HG02571 (cell line): ENCODE measurements around the gene PTPN22.
A peak's percentile ranks its signal among the peaks of the same experiment; 100 is the strongest.

Experiments
- ATAC-seq: cut with Tn5 transposase; IDR thresholded peaks from one replicate; pipeline ENCODE4 v1.9.1; 2021; ENCODE audit warnings: mild to moderate bottlenecking, moderate library complexity; ENCODE audit not compliant: unreplicated experiment

PTPN22 gene

GRCh38 chr1:113871597-113872113, at the start of gene PTPN22:
Gene PTPN22, minus strand, starts transcription at chr1:113871712.
- peak; percentile 95 for ATAC-seq

DNA sequence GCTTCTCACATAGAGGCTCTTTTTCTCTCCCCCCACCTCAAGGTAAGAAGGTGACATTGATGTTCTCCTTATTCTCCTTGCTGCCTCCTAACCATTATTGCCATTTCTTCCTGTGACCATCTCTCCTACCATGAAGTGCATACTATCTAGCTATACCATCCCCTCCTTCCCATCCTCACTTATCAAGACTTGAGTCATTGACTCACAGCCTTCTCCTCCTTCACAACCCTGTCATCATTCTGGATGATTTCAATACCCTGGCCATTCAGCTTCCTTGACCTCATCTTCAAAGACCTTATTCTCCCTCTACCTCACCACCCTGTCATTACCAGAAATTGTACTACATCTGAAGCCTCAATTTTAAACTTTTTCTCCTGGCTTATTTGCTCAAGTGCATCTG, 46.7 kb upstream of the PTPN22 start:
- ATAC-seq: no peak

DNA sequence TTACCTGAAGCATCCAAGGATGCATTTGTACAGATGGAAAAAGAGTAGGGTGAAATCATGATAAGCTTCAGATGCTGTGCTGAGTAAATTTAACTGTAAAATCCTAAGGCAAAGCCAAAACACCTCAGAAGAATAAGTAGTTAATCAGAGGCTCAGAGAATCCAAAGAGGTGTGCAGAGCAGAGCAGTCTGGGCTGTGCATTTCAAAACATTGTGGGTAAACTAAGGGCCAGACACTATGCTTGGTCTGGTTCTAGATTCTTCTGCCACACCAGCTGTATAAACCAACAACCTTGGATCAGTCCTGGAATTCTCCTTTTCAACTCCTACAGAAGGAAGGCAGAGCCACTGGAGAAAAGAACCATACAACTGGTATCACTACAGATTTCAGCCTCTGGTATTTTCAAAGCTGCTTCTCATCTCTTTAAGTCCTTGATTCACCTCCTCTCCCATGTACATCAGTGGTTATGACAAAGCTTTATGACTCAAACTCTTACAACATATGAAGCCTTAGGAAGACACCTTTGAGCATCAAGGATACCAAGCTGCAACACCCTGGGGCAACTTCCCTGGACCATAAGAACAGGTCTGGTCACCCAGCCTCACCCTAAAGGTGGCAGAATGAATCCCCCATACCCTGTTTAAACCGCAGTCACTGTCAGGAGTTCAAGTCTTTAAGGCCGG, 46.0 kb upstream of the PTPN22 start:
- ATAC-seq: no peak

- ATAC-seq: no peak
Observed at GRCh38 chr1:113916974-113917373, 45.5 kb upstream of the PTPN22 start.

GRCh38 chr1:113913887-113914664, 42.6 kb upstream of the PTPN22 start:
- ATAC-seq: no peak

- no peak for ATAC-seq
Observed at GRCh38 chr1:113913312-113913668, 41.8 kb upstream of the PTPN22 start.

GRCh38 chr1:113912594-113913311, 41.2 kb upstream of the PTPN22 start:
- no peak for ATAC-seq

DNA sequence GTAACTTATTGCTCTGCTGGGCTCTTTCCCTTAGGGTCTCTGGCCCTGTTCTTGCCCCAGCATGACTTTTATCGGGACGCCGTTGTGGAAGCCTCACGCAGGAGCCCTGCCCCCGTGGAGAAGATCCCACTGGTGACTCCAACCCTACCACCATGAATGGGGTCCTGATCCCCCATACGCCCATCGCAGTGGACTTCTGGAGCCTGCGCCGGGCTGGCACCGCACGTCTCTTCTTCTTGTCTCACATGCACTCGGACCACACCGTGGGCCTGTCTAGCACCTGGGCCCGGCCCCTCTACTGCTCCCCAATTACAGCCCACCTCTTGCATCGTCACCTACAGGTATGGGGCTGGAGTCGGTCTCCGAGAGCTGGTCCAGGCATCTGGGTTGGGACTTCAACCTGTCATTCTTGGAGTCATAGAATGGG, 33.9 kb upstream of the PTPN22 start:
- ATAC-seq: peak; percentile 2

- peak; percentile 89 for ATAC-seq
Observed at GRCh38 chr1:113904674-113905434, 33.3 kb upstream of the PTPN22 start, which contains the start of the genes AP4B1 and DCLRE1B. Gene AP4B1, minus strand, starts transcription at chr1:113904799. Its CDS starts 82 bp downstream, at chr1:113904717. Gene DCLRE1B, plus strand, starts transcription at chr1:113905326. Its CDS starts 261 bp downstream, at chr1:113905587.

DNA sequence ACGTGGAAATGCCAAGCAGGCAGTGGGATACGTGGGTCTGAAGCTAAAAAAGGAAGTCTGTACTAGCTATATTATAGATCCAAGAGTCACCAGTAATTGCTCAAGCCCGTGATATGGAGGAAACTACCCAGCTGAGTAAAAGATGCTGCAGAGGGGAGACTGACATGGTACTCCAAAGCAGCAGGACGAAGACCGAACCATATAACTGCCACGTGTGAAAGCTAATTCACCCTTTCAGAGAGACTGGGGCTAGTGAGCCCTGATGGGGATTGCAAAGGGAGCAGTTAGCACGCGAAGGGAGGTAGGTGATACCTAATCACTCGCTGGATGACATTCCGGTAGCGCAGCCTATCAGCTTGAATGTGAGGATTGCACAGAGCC, 32.8 kb upstream of the PTPN22 start:
- ATAC-seq: peak; percentile 25

GRCh38 chr1:113903501-113904292, 32.2 kb upstream of the PTPN22 start:
- ATAC-seq: no peak

- ATAC-seq: no peak
Observed at GRCh38 chr1:113901191-113901590, 29.7 kb upstream of the PTPN22 start.

DNA sequence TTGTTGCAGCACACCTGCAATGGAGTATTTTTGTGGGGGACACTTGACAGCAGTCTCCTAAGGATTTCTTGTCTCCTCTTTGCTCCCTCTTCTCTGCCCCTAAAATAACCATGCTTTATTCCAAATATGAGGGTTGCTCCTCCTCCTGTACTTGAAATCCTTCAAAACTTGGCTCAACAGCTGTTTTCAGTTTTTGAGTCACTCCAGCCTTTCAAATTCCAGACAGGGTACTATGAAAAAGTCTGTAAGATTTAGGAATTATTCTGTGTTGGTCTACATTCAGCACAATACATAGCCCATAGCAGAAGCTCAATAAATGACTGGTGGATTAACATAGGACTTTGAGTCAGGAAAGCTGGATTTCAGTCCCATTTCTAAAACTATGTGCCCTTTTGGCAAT, 27.6 kb upstream of the PTPN22 start:
- ATAC-seq: no peak

GRCh38 chr1:113898241-113898814, 26.8 kb upstream of the PTPN22 start:
- no peak for ATAC-seq

GRCh38 chr1:113895961-113896360, 24.4 kb upstream of the PTPN22 start:
- no peak for ATAC-seq

- ATAC-seq: no peak
Observed at GRCh38 chr1:113895098-113895497, 23.6 kb upstream of the PTPN22 start.

DNA sequence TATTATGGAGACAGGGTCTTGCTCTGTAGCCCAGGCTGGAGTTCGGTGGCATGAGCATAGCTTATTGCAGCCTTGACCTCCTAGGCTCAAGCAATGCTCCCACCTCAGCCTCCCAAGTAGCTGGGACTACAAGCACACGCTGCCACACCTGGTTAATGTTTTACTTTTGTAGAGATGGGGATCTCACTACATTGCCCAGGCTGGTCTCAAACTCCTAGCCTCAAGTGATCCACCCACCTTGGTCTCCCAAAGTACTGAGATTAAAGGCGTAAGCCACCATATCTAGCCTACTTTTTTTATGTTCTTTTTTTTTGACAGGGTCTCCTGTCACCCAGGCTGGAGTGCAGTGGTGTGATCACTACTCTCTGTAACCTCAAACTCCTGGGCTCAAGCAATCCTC, 21.8 kb upstream of the PTPN22 start:
- ATAC-seq: no peak

DNA sequence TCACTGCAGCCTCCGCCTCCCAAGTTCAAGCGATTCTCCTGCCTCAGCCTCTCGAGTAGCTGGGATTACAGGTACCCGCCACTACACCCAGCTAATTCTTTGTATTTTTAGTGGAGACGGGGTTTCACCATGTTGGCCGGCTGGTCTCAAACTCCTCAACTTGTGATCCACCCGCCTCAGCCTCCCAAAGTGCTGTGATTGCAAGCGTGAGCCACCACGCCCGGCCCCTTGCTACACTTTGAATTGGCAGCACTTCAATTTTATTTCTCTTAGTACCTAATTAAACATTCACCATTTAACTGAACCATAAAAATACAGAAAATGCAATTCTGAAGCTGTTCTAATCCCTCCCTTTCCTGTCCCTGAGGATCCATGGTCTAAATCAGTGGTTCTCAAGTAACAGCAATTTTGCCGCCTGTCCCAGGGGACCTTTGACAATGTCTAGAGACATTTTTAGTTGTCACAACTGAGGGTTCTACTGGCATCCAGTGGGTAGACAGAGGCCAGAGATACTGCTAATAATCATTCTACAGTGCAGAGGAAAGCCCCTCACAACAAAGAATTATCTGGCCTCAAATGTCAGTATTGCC, 20.2 kb upstream of the PTPN22 start:
- no peak for ATAC-seq

GRCh38 chr1:113890816-113891215, 19.3 kb upstream of the PTPN22 start:
- ATAC-seq: no peak
